Endothelial cell (in vitro differentiated cells): ENCODE measurements around the gene MED22. TPM values are rescaled to one million over a fixed set of nuclear protein-coding genes. Genes with fewer than 3 reads are reported as not detected.
A peak's percentile ranks its signal among the peaks of the same experiment; 100 is the strongest.

Experiments
- DNase-seq: peaks from one replicate; pipeline ENCODE4 v3.0.0; 2021; ENCODE audit warnings: low spot score
- H3K27ac Mint-ChIP-seq: one replicate; pipeline ENCODE4 v1.8.0; 2021; ENCODE audit warnings: mixed read lengths, inconsistent platforms; ENCODE audit not compliant: unreplicated experiment
- H3K27me3 Mint-ChIP-seq: one replicate; pipeline ENCODE4 v1.8.0; 2021; ENCODE audit warnings: mild to moderate bottlenecking, moderate library complexity, mixed read lengths, inconsistent platforms; ENCODE audit not compliant: unreplicated experiment
- H3K36me3 Mint-ChIP-seq: one replicate; pipeline ENCODE4 v1.8.0; 2021; ENCODE audit warnings: mild to moderate bottlenecking, low read depth, mixed read lengths, inconsistent platforms; ENCODE audit not compliant: unreplicated experiment
- H3K4me1 Mint-ChIP-seq: one replicate; pipeline ENCODE4 v1.8.0; 2021; ENCODE audit warnings: mild to moderate bottlenecking, mixed read lengths, inconsistent platforms; ENCODE audit not compliant: unreplicated experiment
- H3K4me3 Mint-ChIP-seq: one replicate; pipeline ENCODE4 v1.8.0; 2021; ENCODE audit warnings: mild to moderate bottlenecking, mixed read lengths, inconsistent platforms; ENCODE audit not compliant: unreplicated experiment
- H3K9me3 Mint-ChIP-seq: one replicate; pipeline ENCODE4 v1.8.0; 2021; ENCODE audit warnings: mixed read lengths, inconsistent platforms; ENCODE audit not compliant: unreplicated experiment
- total RNA-seq: library from RNA; stranded (reverse); fragmentation: NEBNext Ultra II Directional; extraction: Animal tissue kit (Norgen Biotek cat#: 25700); gene quantifications from one replicate; pipeline ENCODE4 v1.2.1, GENCODE V29; 2021; ENCODE audit not compliant: unreplicated experiment
- TF ChIP-seq, protein P1 (sequence below): fragments of 200-600 bp; sonication (generic); IDR thresholded peaks from one replicate; pipeline ENCODE4 v1.5.0; 2021; ENCODE audit warnings: antibody characterized with exemption; ENCODE audit not compliant: unreplicated experiment

Gene MED22
- total RNA-seq, 1 donor from 2014 or later: 32.9 TPM

DNA sequence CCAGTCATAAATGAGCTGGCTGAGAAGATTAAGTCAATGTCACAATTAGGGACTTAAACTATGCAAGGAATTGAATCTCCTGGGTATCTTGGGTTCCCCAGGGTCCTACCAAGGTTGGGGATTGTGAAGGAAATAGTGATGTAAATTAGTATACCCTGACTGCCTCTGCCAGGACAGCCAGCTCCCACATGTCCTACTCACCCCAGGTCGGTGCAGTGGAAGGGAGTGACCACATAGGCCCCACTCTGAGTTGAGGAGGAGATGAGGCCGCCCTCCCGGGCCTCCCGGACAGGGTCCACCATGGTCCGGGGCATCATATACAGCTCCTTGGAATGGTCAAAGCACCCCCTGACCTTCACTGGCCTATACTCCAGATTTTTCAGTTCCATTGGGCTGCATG is 5.6 kb upstream of the MED22 start:
- Mint-ChIP-seq H3K9me3 (no peaks in the 10 kb centered on the region), H3K4me3 (no peak overlapping the region), H3K36me3 (peaks cover 48% of the 10 kb centered on the region), H3K4me1 (peaks cover 15% of the 10 kb centered on the region), H3K27ac (no peak overlapping the region), H3K27me3 (peaks cover 17% of the 10 kb centered on the region)
- DNase-seq: no peak
- TF ChIP-seq, protein P1, sequence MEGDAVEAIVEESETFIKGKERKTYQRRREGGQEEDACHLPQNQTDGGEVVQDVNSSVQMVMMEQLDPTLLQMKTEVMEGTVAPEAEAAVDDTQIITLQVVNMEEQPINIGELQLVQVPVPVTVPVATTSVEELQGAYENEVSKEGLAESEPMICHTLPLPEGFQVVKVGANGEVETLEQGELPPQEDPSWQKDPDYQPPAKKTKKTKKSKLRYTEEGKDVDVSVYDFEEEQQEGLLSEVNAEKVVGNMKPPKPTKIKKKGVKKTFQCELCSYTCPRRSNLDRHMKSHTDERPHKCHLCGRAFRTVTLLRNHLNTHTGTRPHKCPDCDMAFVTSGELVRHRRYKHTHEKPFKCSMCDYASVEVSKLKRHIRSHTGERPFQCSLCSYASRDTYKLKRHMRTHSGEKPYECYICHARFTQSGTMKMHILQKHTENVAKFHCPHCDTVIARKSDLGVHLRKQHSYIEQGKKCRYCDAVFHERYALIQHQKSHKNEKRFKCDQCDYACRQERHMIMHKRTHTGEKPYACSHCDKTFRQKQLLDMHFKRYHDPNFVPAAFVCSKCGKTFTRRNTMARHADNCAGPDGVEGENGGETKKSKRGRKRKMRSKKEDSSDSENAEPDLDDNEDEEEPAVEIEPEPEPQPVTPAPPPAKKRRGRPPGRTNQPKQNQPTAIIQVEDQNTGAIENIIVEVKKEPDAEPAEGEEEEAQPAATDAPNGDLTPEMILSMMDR: no peak

DNA sequence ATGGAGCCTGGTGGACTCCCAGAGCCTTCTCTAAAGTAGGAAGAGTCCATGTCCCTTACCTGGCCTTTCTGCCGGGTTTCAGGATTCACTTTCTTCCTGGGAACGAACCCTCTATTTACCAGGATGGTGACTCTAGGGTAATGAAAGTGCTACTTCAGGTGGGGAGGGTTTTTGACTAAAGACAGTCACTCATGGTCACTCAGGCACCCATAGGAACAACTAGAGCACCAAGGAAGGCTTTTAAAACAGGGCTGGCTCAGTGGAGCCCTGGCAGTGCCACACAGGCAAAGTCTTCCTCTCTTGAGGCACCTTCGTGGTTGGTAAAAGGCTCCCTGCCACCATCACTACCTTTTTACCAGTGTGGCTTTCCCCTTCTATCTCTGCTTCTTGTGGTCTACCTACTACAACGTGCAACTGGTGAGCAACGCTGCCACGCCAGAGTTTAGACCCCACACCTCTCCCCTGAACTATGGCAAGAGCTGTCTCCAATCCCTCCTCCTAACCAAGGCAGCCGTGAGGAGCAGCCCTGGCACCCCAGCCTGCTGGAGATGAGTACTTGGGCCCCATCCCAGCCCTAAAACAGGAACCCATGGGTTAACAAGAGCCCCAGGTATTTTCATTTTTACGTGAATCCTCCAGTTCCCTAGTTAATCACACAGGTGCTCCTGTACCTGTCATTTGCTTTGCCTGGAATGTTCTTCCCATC is 4.9 kb upstream of the MED22 start:
- peaks cover 41% of the 10 kb centered on the region for H3K36me3 Mint-ChIP-seq
- no peak overlapping the region for H3K27ac Mint-ChIP-seq
- TF ChIP-seq, protein P1: no peak
- H3K9me3 Mint-ChIP-seq: no peaks in the 10 kb centered on the region
- peaks cover 15% of the 10 kb centered on the region for H3K27me3 Mint-ChIP-seq
- no peak for DNase-seq
- peaks cover 17% of the 10 kb centered on the region for H3K4me1 Mint-ChIP-seq
- H3K4me3 Mint-ChIP-seq: no peak overlapping the region

DNA sequence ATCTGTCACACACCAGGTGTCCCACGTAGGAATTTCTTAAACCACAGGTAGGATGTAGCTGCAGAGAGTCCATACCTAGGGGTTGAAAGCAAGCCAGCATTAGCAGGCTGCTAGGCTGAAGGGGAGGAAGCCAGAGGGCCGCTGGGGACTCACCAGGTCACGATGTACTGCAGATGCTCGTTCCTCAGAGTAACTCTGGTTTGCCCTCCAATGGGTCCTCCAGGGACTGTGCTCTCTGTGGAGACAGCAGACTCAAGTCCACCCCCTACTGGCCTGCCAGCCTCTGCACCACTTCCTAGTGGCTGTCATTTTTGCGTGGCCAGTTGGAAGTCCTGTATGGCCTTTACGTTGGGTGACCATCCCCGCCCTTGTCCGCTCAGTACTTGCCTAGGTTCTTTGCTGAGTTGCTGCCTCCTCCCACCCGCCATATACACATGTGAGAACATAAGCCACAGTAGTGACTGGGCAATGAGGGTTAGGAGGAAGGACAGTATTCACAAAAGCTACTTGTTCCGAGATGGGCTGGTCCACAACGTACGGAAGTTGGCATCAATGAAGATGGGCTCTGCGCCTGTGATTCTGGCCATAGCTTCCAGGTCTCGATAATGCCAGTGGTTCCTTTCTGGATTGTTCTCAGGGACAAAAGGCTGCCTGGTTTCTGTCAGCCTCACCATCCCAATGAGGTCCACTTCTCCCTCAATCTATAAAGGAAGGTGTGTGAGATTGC is 4.1 kb upstream of the MED22 start:
- Mint-ChIP-seq H3K36me3 (peaks cover 39% of the 10 kb centered on the region), H3K27me3 (peaks cover 15% of the 10 kb centered on the region), H3K4me1 (peaks cover 15% of the 10 kb centered on the region), H3K4me3 (peak overlapping the region; percentile 74), H3K27ac (no peak overlapping the region), H3K9me3 (no peaks in the 10 kb centered on the region)
- TF ChIP-seq, protein P1: peak; percentile 46
- peak; percentile 56 for DNase-seq

DNA sequence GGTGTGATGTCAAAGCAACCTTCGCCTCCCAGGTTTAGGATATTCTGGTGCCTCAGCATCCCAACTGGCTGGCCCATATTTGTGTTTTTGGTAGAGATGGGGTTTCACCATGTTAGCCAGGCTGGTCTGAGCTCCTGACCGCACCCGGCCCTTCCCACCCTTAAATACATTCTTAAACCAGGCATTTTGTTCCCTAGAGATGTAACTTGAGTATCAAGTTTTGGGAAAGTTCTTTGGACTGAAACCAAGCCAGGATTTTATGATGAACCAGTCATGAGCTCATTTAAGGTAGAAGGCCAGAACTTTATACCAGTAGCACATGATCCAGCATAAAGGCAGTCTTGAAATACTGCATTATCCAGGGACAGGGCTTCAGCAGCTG is 3.6 kb upstream of the MED22 start:
- H3K36me3 Mint-ChIP-seq: peaks cover 42% of the 10 kb centered on the region
- H3K27ac Mint-ChIP-seq: no peak overlapping the region
- H3K4me1 Mint-ChIP-seq: peaks cover 19% of the 10 kb centered on the region
- DNase-seq: no peak
- no peaks in the 10 kb centered on the region for H3K9me3 Mint-ChIP-seq
- TF ChIP-seq, protein P1: no peak
- peaks cover 15% of the 10 kb centered on the region for H3K27me3 Mint-ChIP-seq
- H3K4me3 Mint-ChIP-seq: no peak overlapping the region
